ENCODE data around the gene ITPR2. TPM values are rescaled to one million over a fixed set of nuclear protein-coding genes. Genes with fewer than 3 reads are reported as not detected.

The ITPR2 gene
- polyA plus RNA-seq, 10 donors, result 3.3 to 5.7 (median 4.1) TPM

DNA sequence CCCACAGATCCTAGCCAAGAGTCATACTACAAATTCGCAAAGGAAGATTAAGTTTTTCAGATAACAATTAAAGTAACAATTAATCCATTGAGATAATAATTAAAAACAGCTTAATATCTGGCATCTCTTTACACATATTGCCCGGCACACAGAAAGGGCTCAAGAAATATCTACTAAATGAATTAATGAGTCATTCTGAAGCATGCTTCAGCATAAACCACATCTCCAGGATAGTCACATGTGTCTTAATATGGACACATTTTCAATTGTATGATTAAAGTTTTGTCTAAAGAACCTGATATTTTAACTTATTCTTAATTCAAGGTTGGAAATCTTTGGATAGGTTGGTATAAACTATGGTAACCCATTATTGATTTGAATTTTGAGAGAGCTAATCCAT lies 9.6 kb downstream of the ITPR2 start:
- DNase-seq, result no peak

DNA sequence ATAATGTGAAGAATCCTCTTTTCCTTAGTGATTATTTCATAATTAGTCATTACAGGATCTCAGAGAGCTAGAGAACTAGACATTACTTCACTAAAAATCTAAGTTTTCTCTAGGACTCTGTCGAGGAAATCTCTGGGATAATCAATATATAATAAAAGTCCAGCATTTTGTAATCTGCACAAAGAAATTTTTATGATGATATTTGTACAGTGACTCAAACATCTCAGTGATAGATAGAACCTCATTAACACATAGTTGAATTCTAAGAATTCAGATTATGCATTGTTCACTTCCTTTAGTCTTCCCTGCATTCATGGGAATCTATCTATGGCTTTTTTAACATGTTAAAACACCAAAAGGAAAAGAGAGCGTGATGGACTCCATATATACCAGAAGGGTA lies 11.0 kb downstream of the ITPR2 start:
- no peak for DNase-seq

DNA sequence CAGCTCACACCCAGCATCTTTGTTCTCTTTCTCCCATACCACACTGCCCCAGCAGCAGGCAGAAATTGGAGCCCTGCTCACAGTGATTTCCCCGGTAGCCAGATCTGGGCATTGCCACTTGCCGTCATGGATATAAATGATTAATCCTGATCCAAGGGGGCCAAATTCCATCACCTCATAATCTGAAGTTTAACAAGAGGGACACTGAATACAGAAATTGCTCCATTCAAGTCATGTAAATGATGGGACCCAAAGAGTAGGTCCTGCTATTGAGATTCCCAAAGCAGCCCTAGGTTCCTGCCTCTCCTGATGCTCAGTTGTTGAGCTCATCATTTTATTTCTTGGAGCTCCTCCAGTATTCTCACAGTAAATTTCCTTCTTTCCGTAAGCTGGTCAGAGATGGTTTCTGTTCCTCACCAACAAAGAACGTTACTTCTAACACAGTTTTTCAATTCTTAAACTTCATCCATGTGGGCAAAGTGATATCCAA lies 11.7 kb downstream of the ITPR2 start:
- peak in 1 of 3 donors; percentile 4 for DNase-seq

GRCh38 chr12:26818636-26819035 lies 14.4 kb downstream of the ITPR2 start:
- no peak for DNase-seq

- DNase-seq, result no peak
These were observed 14.8 kb downstream of the ITPR2 start for GRCh38 chr12:26818201-26818600.

GRCh38 chr12:26817183-26817591 lies 15.8 kb downstream of the ITPR2 start:
- DNase-seq, result no peak

- no peak for DNase-seq
These were observed 19.2 kb downstream of the ITPR2 start for GRCh38 chr12:26813812-26814211.

DNA sequence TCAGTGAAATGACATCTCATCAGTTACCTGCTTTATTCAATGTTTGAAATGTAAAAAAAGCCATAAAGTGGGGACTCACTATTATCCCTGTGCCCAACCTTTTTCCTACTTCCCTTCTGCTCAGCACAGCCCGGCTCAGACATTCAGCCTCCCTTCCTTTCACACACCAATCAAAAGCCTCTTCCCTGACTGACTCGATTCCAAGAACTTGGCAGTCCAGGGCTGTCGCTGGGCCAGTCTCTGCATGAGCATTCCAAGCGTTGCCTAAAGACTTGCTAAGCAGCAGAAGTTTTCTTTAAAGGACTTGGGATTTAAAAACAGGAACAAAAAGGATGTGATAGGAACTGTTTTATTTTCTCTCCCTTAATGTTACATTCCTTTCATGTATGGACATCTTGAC lies 22.7 kb downstream of the ITPR2 start:
- peak in 2 of 3 donors; percentile 69 to 72 for DNase-seq

DNA sequence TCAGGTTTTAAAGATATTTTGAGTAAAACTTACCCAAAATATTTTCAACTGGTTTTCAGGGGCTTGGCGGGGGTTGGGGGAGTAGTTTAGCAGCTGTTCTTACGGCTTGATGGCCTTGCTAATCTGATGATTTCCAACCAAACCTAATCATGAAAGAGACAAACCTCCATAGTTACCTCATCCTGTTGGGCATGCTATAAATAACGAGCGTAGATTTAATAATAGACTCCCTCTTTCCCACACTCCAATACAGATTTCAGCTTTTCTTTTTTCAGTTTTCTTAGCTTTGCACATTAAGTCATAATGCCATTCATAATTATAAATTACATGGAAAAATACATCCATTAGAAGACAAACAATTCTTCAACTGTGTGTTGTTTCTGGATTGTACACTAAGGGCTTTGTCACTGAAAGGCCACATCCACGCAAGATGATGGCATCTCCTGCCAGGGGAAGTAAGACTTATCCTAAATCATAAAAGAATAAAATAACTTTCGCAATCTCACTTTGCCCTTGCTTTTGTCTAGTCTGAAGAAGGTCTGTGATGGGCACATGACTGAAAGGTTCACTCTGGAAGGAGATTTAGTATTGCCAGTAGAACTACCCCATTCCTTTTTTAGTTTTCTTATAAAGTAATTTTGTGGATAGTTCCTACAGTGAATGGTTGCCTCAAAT lies 23.2 kb downstream of the ITPR2 start:
- DNase-seq, result no peak

DNA sequence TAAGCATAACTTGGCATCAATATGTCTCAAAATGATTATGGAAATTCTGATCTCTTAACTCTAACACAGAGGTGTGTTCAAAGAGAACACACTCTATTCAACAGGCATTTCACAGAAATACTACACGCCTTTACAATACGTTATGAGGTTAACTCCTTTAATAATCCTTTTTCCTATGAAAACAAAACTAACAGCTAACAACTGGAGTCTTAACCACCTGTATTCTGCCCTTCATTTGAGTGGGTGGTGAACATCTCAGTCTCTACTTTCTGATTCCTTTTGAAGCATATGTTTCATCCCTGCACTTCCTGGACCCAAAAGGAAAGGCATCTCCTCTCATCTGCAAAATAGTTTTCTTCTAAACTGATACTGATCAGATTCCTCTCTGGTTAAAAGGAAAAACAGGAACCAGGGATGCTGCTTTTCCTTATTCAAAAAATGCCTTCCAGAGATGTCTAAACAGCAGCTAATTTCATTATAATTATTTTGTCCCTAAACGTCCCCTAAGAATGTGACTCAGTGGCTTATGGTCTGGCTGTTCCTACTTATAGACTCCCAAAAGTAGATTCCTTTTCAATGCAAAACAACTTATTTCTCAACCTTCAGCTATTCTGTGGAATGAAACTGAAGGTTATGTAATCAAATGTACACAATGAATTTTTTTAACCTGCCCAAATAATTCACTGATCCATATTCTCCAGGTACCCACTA lies 24.1 kb downstream of the ITPR2 start:
- no peak for DNase-seq

DNA sequence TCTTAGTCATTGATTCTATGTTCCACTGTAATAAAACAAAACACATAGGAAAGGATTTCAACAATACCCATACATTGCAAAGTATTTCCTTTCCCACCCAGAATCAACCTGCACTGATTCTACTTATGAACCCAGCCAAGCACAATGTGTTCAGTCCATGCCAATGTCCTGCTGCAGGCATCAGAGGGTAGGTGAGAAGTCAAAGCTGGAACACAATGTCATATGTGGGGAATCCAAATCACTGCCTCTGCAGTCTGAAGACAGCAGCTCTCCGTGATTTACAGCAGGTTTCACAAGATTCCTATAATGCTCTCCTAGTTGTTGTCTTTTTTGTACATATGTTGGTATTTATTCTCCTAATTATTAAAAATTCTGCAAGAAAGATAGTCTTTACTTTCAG lies 25.7 kb downstream of the ITPR2 start:
- DNase-seq, result no peak

GRCh38 chr12:26806556-26806955 lies 26.4 kb downstream of the ITPR2 start:
- no peak for DNase-seq

- DNase-seq, result no peak
These were observed 27.5 kb downstream of the ITPR2 start for GRCh38 chr12:26805401-26805971.

- DNase-seq, result no peak
These were observed 29.4 kb downstream of the ITPR2 start for GRCh38 chr12:26803552-26803951.

DNA sequence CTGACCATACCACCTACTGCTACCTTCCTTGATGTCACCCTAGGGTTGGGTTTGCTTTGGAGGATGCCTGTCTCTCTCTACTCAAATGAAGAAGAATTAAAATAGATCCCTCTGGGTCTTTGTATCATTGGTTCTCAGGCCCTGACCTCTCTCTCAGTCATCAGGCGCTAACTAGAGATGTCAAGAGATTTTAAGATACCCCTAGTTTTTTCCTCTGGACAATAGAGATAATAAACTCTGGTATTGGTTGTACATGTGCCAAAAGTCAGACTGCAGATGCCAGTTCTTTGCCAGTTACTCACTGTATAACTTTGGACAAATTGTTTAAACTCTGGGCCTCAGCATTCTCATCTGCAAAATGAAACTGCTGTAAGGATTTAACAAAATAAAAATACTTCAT lies 31.5 kb downstream of the ITPR2 start:
- DNase-seq, result no peak

- no peak for DNase-seq
These were observed 32.1 kb downstream of the ITPR2 start for GRCh38 chr12:26800858-26801257.

- no peak for DNase-seq
These were observed 32.6 kb downstream of the ITPR2 start for GRCh38 chr12:26800347-26800746.

DNA sequence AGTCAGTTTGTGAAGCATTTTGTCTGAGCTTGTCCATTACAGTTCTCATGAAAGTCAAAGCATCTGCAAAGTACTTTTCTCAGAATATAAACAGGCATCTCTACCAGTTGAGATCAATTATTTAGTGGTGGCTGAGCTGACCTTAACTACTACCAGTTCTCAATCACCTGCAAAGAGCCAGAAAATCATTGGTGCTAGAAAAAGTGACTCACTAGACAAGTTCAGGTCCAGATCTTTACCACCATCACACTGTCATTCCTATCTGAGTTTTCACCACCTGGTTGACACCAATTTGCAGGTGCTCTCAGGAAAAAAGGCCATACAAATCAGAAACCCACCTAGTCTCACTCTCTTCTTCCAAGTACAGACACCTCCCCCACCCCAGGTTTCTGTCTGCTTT lies 33.3 kb downstream of the ITPR2 start:
- DNase-seq, result no peak

- DNase-seq, result no peak
These were observed 34.4 kb downstream of the ITPR2 start for GRCh38 chr12:26798640-26799039.

DNA sequence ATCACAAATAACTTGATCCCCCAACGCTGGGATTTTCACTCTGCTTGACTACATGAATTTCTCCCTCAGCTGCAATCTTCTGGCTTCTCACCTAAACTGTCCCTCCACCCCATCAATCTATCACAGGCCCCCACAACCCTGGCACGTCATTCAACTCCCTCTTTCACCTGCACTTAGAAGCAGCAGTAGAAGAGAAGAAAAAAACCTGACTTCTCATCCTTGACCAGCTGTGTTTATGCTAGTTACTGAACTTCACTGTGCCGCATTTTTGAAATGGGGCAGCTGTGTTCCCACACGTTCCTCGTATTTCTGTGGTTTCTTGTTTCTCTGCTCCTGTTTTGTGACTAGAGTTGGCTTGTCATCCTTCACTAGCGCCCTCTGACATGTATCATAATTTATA lies 35.0 kb downstream of the ITPR2 start:
- peak in 1 of 3 donors; percentile 39 for DNase-seq

GRCh38 chr12:26795910-26796309 lies 37.1 kb downstream of the ITPR2 start:
- no peak for DNase-seq

GRCh38 chr12:26791301-26791791 lies 41.6 kb downstream of the ITPR2 start:
- DNase-seq, result peak in 1 of 3 donors; percentile 20

DNA sequence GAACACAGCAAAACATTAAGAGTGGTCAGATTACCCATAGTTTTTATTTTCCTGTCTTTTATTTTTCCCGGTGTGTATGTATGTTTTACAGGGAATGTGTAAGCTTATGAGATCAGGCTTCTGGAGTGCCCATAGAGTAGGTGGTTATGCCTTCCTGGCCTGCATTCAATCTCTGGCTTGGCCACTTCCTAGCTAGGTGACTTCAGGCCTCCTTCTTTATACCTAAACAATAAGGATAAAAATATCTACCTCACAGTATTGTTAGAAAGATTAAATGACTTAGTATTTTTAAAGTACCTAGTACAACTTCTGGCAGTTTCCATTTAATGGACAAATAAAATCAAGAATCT lies 42.4 kb downstream of the ITPR2 start:
- no peak for DNase-seq

Data from muscle of back (tissue), 11 donors.